HUES48 (cell line): Measurements from ENCODE around the gene STIM1.
"Not testable (repeated sequence)": the region's sequence is repeated elsewhere in the genome, so short reads cannot be mapped to it uniquely, and the experiment has no call there.

Experiments
- H3K27ac ChIP-seq: one replicate; pipeline ENCODE4 v1.7.0; 2013; ENCODE audit warnings: low read depth, low read length, inconsistent platforms
- H3K27me3 ChIP-seq: 2 replicates; pipeline ENCODE4 v1.6.1; 2013; ENCODE audit warnings: mild to moderate bottlenecking, low read length; ENCODE audit not compliant: control insufficient read depth, insufficient read depth
- H3K36me3 ChIP-seq: 2 replicates; pipeline ENCODE4 v1.6.1; 2013; ENCODE audit warnings: low read length; ENCODE audit not compliant: control insufficient read depth, insufficient read depth
- H3K4me1 ChIP-seq: 2 replicates; pipeline ENCODE4 v1.6.1; 2013; ENCODE audit warnings: mild to moderate bottlenecking, low read length; ENCODE audit not compliant: control insufficient read depth, insufficient read depth
- H3K4me3 ChIP-seq: 2 replicates; pipeline ENCODE4 v1.5.1; 2013; ENCODE audit warnings: mild to moderate bottlenecking, low read depth, low read length
- H3K9ac ChIP-seq: 2 replicates; pipeline ENCODE4 v1.6.1; 2013; ENCODE audit warnings: mild to moderate bottlenecking, low read depth, low read length, moderate library complexity
- H3K9me3 ChIP-seq: 2 replicates; pipeline ENCODE4 v1.6.1; 2013; ENCODE audit warnings: low read length; ENCODE audit not compliant: control insufficient read depth, insufficient read depth

Gene STIM1

GRCh38 chr11:3856856-3857553 is 1.5 kb downstream of the STIM1 start:
- Histone ChIP-seq H3K27ac (no peak overlapping the region), H3K27me3 (peaks cover 18% of the 10 kb centered on the region), H3K36me3 (no peaks in the 10 kb centered on the region), H3K9me3 (no peaks in the 10 kb centered on the region), H3K9ac (no peak overlapping the region), H3K4me3 (no peak overlapping the region), H3K4me1 (peaks cover 24% of the 10 kb centered on the region)

GRCh38 chr11:3857628-3858027 is 2.2 kb downstream of the STIM1 start:
- Histone ChIP-seq H3K27ac (no peak overlapping the region), H3K4me1 (peaks cover 30% of the 10 kb centered on the region), H3K9me3 (no peaks in the 10 kb centered on the region), H3K27me3 (peaks cover 18% of the 10 kb centered on the region), H3K4me3 (no peak overlapping the region), H3K36me3 (no peaks in the 10 kb centered on the region), H3K9ac (no peak overlapping the region)

- no peaks in the 10 kb centered on the region for H3K36me3 ChIP-seq
- H3K4me3 ChIP-seq, result no peak overlapping the region
- H3K9me3 ChIP-seq, result no peaks in the 10 kb centered on the region
- H3K9ac ChIP-seq, result no peak overlapping the region
- H3K4me1 ChIP-seq, result peaks cover 23% of the 10 kb centered on the region
- peaks cover 18% of the 10 kb centered on the region for H3K27me3 ChIP-seq
- no peak overlapping the region for H3K27ac ChIP-seq
Measured at GRCh38 chr11:3859373-3859881, 4.0 kb downstream of the STIM1 start.

GRCh38 chr11:3860375-3860774 is 4.9 kb downstream of the STIM1 start:
- H3K36me3 ChIP-seq, result no peaks in the 10 kb centered on the region
- H3K9me3 ChIP-seq, result no peaks in the 10 kb centered on the region
- H3K27me3 ChIP-seq, result peaks cover 18% of the 10 kb centered on the region
- H3K9ac ChIP-seq, result no peak overlapping the region
- H3K27ac ChIP-seq, result no peak overlapping the region
- peaks cover 20% of the 10 kb centered on the region for H3K4me1 ChIP-seq
- H3K4me3 ChIP-seq, result no peak overlapping the region

- not testable (repeated sequence) for H3K36me3 ChIP-seq, H3K9me3 ChIP-seq, H3K4me3 ChIP-seq, H3K9ac ChIP-seq, H3K27ac ChIP-seq
- Histone ChIP-seq H3K4me1 (peaks cover 25% of the 10 kb centered on the region), H3K27me3 (peaks cover 17% of the 10 kb centered on the region)
Measured at GRCh38 chr11:3860898-3861393, 5.5 kb downstream of the STIM1 start.

- H3K36me3 ChIP-seq, result no peaks in the 10 kb centered on the region
- peaks cover 10% of the 10 kb centered on the region for H3K27me3 ChIP-seq
- no peaks in the 10 kb centered on the region for H3K9me3 ChIP-seq
- peak overlapping the region; percentile 33 for H3K27ac ChIP-seq
- no peak overlapping the region for H3K4me3 ChIP-seq
- H3K4me1 ChIP-seq, result peaks cover 24% of the 10 kb centered on the region
- no peak overlapping the region for H3K9ac ChIP-seq
Measured at GRCh38 chr11:3861683-3862082, 6.2 kb downstream of the STIM1 start.

GRCh38 chr11:3865388-3866193 is 10.1 kb downstream of the STIM1 start:
- Histone ChIP-seq H3K27me3 (no peaks in the 10 kb centered on the region), H3K4me3 (no peak overlapping the region), H3K27ac (no peak overlapping the region), H3K9ac (no peak overlapping the region), H3K9me3 (no peaks in the 10 kb centered on the region), H3K36me3 (no peaks in the 10 kb centered on the region), H3K4me1 (peaks cover 20% of the 10 kb centered on the region)

- H3K9me3 ChIP-seq, result no peaks in the 10 kb centered on the region
- H3K4me3 ChIP-seq, result no peak overlapping the region
- no peaks in the 10 kb centered on the region for H3K36me3 ChIP-seq
- peaks cover 20% of the 10 kb centered on the region for H3K4me1 ChIP-seq
- H3K9ac ChIP-seq, result no peak overlapping the region
- H3K27me3 ChIP-seq, result no peaks in the 10 kb centered on the region
- H3K27ac ChIP-seq, result no peak overlapping the region
Measured at GRCh38 chr11:3866206-3866605, 10.7 kb downstream of the STIM1 start.

- Histone ChIP-seq H3K27me3 (no peaks in the 10 kb centered on the region), H3K4me1 (peaks cover 15% of the 10 kb centered on the region), H3K9me3 (no peaks in the 10 kb centered on the region), H3K4me3 (no peak overlapping the region), H3K27ac (no peak overlapping the region), H3K9ac (no peak overlapping the region), H3K36me3 (no peaks in the 10 kb centered on the region)
Measured at GRCh38 chr11:3866836-3867208, 11.4 kb downstream of the STIM1 start.

- H3K4me3 ChIP-seq, result no peak overlapping the region
- H3K9ac ChIP-seq, result no peak overlapping the region
- no peaks in the 10 kb centered on the region for H3K36me3 ChIP-seq
Measured at GRCh38 chr11:3867209-3868091, 12.0 kb downstream of the STIM1 start.

More at GRCh38 chr11:3867209-3868091, 12.0 kb downstream of the STIM1 start:
- Histone ChIP-seq H3K4me1 (peaks cover 9% of the 10 kb centered on the region; the same call in 1 of the 2 replicates), H3K9me3 (no peaks in the 10 kb centered on the region), H3K27me3 (no peaks in the 10 kb centered on the region), H3K27ac (peak overlapping the region; percentile 17)
